Measurements from ENCODE around the gene CFAP107. TPM values are rescaled to one million over a fixed set of nuclear protein-coding genes. Genes with fewer than 3 reads are reported as not detected.
"Not testable (repeated sequence)": the region's sequence is repeated elsewhere in the genome, so short reads cannot be mapped to it uniquely, and the experiment has no call there.

Gene CFAP107
- total RNA-seq, 1 donor from 2014 or later: not detected

GRCh38 chr1:12773438-12773837 lies 27.4 kb downstream of the CFAP107 start, which contains the start of gene PRAMEF12:
PRAMEF12 (plus strand) TSS chr1:12773738; CDS start chr1:12774868, 1,130 bp downstream.
- ATAC-seq (no peak), DNase-seq (ENCODE audit: low spot score) (no peak)
- intact Hi-C loops (cut with DNase I): no loop called here

DNA sequence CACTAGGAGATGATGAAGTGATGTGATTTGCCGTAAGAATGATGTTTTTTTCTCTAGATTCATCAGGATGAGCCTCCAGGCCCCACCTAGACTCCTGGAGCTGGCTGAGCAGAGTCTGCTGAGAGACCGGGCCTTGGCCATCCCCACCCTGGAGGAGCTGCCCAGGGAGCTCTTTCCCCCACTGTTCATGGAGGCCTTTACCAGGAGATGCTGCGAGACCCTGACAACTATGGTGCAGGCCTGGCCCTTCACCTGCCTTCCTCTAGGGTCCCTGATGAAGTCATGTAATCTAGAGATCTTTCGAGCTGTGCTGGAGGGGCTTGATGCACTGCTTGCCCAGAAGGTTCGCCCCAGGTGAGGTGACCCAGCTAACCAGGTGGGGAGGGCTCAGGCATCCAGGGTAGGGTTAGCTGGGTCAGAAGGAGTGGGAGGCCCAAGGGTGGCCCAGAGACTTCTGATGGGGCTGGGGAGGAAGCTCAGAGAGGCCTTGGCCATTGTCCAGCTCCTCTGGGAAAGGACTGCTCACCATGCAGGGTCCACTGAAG lies 28.9 kb downstream of the CFAP107 start:
- intact Hi-C loops (cut with DNase I): no loop called here
- DNase-seq (ENCODE audit: low spot score) (no peak), ATAC-seq (no peak)

- ATAC-seq (no peak), DNase-seq (ENCODE audit: low spot score) (no peak)
- intact Hi-C loops (cut with DNase I): no loop called here
These were observed 29.4 kb downstream of the CFAP107 start for GRCh38 chr1:12775443-12775842.

GRCh38 chr1:12776801-12777557 lies 31.0 kb downstream of the CFAP107 start:
- ATAC-seq (no peak), DNase-seq (ENCODE audit: low spot score) (no peak)
- intact Hi-C loops (cut with DNase I): no loop called here

- ATAC-seq: no peak
- intact Hi-C loops (cut with DNase I): no loop called here
These were observed 32.1 kb downstream of the CFAP107 start for GRCh38 chr1:12778061-12778460.

DNA sequence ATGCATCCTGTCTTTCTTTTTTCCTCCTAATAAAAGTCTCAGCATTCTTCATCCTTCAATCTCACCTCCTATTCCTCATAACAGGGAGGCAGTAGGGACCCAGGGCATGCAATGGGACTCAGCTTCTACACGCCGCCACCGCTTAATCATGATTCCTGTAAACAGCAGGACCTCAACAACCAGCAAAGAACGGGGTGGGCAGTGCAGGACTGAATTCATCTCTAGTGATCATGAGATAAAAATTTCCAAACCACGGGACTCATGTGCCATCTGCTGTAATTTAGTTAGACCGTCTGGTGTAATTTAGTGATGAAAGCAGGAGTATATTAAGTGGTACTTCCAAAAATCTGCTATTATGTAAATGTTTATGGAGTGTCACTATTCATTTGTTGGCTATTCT lies 32.9 kb downstream of the CFAP107 start:
- intact Hi-C loops (cut with DNase I): no loop called here
- DNase-seq (ENCODE audit: low spot score) (no peak), ATAC-seq (no peak)

More at GRCh38 chr1:12778061-12778460, 32.1 kb downstream of the CFAP107 start:
- no peak for DNase-seq (ENCODE audit: low spot score)

- intact Hi-C loops (cut with DNase I); ATAC-seq; DNase-seq (ENCODE audit: low spot score): not testable (repeated sequence)
These were observed 35.5 kb downstream of the CFAP107 start for GRCh38 chr1:12781488-12781887.

- DNase-seq (ENCODE audit: low spot score); ATAC-seq; intact Hi-C loops (cut with DNase I): not testable (repeated sequence)
These were observed 37.8 kb downstream of the CFAP107 start for GRCh38 chr1:12783783-12784182.

DNA sequence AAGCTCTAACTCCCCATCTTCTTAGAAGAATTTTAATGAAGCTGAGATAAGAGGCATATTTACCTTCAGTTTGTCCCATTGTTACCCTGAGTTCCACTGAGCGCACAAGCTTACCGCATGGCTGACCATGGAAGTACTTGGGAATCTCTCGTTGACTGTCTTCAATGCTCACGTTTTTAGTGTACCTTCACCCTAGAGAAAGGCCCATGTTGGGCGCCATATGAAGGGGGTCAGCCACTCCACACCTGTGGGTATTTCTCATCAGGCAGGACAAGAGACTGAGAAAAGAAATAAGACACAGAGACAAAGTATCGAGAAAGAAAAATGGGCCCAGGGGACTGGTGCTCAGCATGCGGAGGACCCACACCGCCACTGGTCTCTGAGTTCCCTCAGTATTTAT lies 38.7 kb downstream of the CFAP107 start:
- DNase-seq (ENCODE audit: low spot score); ATAC-seq; intact Hi-C loops (cut with DNase I): not testable (repeated sequence)

DNA sequence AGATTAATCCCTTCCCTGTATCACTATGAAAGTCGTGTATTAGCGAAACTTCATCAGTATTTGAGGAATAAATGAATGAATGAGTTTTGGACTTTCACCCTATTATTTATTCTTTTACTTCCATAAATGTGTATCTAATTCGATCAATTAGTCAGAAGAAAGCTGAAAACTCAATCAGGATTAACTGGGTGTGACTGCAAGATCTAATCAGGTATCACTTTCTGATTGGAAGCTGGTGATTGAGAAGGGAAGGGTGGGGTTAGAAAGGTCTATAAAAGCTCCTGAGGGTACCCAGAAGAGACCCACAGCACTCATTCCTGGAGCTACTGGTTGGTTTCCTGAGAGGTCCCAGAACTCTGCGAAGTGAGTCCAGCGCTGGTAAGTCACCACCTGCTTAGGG lies 45.1 kb downstream of the CFAP107 start, which contains the start of gene PRAMEF1:
TSS of gene PRAMEF1 (plus strand) at position 301 of the 400 bp plus-strand sequence. CDS start 1,831 bp downstream, outside the sequence.
- DNase-seq (ENCODE audit: low spot score); ATAC-seq; intact Hi-C loops (cut with DNase I): not testable (repeated sequence)

- ATAC-seq: no peak
- intact Hi-C loops (cut with DNase I): no loop called here
- DNase-seq (ENCODE audit: low spot score): no peak
These were observed 52.9 kb downstream of the CFAP107 start for GRCh38 chr1:12798911-12799310.

- no peak for DNase-seq (ENCODE audit: low spot score)
- no peak for ATAC-seq
- intact Hi-C loops (cut with DNase I): no loop called here
These were observed 53.7 kb downstream of the CFAP107 start for GRCh38 chr1:12799730-12800129.

DNA sequence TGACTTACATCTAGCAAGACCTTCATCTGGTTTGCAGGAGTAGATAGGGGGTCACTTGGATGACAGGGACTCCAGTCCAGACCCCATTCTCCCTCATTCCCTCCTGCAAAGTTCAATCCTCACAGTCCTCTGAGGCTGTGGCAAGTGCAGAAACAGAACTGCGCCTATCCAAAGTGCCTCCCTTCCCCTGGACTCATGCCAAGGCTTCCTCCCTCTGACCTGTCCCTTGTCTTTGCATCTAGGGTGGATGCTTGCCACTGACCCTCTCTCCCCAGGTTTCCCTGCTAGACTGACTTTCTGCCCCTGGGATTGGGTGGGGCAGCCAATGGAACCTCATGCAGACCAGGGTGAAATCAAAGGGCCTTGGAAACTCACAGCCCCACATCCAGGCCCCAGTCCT lies 63.9 kb downstream of the CFAP107 start:
- no peak for ATAC-seq
- intact Hi-C loops (cut with DNase I): no loop called here
- DNase-seq (ENCODE audit: low spot score): no peak

DNA sequence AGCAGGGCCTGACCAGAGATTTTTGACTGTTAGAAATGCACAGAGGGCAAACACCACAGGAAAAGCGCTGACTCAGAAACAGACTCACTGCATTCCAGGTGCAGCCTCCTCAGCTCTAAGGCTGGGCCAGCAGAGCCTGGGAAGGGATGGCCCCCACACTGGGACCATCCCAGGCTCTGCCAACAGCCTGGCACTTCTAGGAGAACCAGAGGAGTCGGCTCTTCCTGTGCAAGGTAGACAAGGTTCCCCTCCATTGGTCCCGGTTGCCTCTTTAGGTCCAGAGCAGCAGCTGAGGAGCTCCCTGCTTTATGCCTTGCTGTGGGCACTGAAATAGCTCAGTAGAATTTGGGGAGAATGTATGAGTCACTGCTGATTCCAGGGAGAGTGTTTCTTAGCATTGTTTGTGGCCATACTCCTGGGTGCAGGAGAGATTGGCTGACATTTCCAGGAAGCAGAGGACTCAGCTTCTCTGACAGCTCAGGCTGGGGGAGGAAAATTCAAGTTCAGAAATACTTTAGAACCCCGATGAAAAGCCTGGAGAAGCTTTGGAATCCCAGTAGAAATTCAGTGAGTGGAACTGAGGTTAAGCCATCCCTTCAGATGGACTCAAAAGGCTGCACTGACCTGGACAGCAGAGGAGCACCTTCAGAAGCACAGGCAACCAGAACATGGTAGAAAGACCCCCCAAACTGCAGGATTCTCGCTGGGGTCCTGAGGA lies 64.8 kb downstream of the CFAP107 start:
- intact Hi-C loops (cut with DNase I): no loop called here
- ATAC-seq (no peak), DNase-seq (ENCODE audit: low spot score) (no peak)

- ATAC-seq (no peak), DNase-seq (ENCODE audit: low spot score) (no peak)
- intact Hi-C loops (cut with DNase I): no loop called here
These were observed 65.4 kb downstream of the CFAP107 start for GRCh38 chr1:12811409-12811784.

Other genes with a start within 250 kb of the CFAP107 start
- gene DHRS3, start 128.0 kb upstream of the CFAP107 start, total RNA-seq: 271 TPM
- gene AADACL4, start 102.1 kb upstream of the CFAP107 start, total RNA-seq: not detected
- gene AADACL3, start 30.1 kb upstream of the CFAP107 start, total RNA-seq: not detected
- gene PRAMEF12, start 27.5 kb downstream of the CFAP107 start, total RNA-seq: not detected
- gene PRAMEF1, start 45.2 kb downstream of the CFAP107 start, total RNA-seq: not detected
- gene PRAMEF11, start 85.2 kb downstream of the CFAP107 start, total RNA-seq: not detected
- not detected for gene HNRNPCL1, start 102.5 kb downstream of the CFAP107 start, total RNA-seq
- gene PRAMEF2, start 110.9 kb downstream of the CFAP107 start, total RNA-seq: not detected
- not detected for gene PRAMEF4, start 140.0 kb downstream of the CFAP107 start, total RNA-seq
- not detected for gene PRAMEF10, start 152.1 kb downstream of the CFAP107 start, total RNA-seq
- gene PRAMEF7, start 170.4 kb downstream of the CFAP107 start, total RNA-seq: not detected
- gene PRAMEF6, start 201.4 kb downstream of the CFAP107 start, total RNA-seq: not detected